Measurements from ENCODE around the gene SYNE2.
"Not testable (repeated sequence)": the region's sequence is repeated elsewhere in the genome, so short reads cannot be mapped to it uniquely, and the experiment has no call there.

The SYNE2 gene

DNA sequence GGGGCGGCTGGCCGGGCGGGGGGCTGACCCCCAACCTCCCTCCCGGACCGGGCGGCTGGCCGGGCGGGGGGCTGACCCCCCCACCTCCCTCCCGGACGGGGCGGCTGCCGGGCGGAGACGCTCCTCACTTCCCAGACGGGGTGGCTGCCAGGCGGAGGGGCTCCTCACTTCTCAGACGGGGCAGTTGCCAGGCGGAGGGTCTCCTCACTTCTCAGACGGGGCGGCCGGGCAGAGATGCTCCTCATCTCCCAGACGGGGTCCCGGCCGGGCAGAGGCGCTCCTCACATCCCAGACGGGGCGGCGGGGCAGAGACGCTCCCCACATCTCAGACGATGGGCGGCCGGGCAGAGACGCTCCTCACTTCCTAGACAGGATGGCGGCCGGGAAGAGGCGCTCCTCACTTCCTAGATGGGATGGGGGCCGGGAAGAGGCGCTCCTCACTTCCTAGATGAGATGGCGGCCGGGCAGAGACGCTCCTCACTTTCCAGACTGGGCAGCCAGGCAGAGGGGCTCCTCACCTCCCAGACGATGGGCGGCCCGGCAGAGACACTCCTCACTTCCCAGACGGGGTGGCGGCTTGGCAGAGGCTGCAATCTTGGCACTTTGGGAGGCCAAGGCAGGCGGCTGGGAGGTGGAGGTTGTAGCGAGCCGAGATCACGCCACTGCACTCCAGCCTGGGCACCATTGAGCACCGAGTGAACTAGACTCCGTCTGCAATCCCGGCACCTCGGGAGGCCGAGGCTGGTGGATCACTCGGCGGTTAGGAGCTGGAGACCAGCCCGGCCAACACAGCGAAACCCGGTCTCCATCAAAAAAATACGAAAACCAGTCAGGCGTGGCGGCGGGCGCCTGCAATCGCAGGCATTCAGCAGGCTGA is 185.3 kb downstream of the SYNE2 start:
- DNase-seq, result not testable (repeated sequence)

DNA sequence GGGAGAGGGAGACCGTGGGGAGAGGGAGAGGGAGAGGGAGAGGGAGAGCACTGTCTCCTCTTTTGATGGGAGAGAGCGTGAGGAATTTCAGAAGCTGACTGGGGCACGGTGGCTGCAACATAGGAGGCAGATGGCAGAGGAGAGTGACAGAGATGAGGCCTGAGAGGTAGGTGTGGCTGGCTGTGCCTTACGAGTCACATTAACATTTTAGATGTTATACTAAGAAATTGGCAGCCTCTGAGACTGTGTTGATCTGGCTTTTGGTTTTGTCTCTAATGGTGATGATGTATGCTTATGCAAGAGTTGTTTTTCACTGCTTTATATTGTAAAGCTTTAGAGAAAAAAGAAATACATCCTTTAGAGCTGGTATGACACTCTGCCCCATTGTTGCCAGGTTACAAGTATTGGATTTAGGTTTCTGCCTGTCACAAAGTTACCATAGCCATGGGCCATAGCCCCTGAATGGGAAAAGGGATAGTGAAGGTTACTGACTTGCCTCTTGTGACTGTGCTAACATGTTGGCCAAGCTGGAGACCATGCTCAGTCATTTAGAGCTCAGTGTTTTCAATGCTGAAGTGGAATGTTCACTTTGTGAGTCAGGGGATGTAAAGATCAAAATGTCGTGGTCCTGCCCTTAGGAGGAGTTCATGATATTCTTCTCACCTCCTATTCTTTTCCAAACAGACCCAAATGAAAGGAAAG is 186.2 kb downstream of the SYNE2 start:
- DNase-seq, result no peak

DNA sequence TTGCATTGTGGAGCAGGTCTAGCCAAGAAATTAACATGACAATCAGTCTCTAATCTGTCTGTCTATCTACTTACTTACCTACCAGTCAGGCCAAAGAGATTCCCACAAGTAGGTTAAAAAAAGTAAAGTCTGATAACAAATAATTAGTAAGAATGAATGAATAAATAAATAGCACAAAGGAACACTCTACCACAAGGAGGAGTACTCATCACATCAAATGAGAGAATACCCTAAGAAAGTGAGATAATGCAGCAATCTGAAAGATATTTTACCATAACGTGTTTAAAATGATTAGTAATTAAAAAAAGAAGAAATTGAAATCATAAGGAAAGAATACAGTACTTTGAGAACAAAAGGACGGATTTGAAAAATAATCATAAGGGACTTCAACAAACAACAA is 187.2 kb downstream of the SYNE2 start:
- DNase-seq, result no peak

DNA sequence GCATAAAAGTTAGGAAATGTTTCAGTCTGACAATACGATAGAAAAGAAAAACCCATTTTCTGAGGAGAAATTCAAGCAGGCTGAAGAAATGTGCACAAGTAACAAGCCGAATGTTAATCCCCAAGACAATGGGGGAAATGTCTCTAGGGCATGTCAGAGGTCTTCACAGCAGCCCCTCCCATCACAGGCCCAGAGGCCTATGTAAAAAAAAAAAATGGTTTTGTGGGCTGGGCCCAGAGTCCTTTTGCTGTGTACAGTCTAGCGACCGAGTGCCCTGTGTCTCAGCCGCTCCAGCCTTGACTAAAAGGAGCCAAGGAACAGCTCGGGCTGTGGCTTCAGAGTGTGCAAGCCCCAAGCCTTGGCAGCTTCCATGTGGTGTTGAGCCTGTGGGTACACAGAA is 190.5 kb downstream of the SYNE2 start:
- DNase-seq, result not testable (repeated sequence)

DNA sequence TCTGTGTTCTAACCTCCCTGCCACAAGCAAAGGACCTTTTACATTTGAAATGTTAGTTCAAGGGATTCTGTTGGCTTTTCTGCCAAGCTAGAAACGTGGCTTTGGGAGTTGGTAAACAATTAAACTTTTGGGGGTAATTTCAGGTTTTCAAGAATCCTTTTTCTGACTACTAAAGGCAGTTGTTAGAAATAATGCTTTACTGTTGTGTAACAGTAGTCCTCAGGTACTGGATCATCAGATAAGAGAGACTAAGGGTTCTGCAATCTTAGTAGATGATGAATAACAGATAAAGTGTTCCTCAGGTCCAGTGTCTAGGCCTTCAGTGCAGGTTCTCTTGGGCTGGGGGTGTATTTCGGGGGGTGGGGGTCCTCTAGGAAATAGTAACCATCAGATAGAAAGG is 192.3 kb downstream of the SYNE2 start:
- DNase-seq, result no peak

DNA sequence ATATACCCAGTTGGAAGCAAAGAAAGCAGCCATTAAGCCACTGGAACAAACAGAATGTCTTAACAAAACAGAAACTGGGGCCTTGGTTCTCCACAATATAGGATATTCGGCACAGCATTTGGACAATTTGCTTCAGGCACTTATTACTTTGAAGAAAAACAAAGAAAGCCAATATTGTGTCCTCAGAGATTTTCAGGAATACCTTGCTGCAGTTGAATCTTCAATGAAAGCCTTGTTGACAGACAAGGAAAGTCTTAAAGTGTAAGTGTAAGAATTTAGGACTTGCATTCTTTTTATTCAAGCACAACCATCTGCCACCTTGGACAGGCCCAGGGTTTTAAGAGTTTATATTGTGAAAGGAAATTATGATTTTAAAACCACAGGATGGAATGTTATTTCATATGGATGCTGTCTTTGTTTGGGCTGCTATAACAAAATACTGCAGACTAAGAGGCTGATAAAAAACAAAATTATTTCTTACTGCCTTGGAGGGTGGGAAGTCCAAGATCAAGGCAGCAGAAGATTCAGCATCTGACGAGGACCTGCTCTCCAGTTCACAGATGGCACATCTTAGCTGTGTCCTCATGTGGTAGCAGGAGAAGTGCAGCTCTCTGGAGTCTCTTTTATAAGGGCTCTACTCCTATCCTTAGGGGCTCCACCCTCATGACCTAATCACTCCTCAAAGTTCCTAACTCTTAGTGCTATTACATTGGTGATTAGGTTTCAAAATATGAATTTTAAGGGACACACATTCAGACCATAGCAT is 197.0 kb downstream of the SYNE2 start:
- DNase-seq, result no peak

DNA sequence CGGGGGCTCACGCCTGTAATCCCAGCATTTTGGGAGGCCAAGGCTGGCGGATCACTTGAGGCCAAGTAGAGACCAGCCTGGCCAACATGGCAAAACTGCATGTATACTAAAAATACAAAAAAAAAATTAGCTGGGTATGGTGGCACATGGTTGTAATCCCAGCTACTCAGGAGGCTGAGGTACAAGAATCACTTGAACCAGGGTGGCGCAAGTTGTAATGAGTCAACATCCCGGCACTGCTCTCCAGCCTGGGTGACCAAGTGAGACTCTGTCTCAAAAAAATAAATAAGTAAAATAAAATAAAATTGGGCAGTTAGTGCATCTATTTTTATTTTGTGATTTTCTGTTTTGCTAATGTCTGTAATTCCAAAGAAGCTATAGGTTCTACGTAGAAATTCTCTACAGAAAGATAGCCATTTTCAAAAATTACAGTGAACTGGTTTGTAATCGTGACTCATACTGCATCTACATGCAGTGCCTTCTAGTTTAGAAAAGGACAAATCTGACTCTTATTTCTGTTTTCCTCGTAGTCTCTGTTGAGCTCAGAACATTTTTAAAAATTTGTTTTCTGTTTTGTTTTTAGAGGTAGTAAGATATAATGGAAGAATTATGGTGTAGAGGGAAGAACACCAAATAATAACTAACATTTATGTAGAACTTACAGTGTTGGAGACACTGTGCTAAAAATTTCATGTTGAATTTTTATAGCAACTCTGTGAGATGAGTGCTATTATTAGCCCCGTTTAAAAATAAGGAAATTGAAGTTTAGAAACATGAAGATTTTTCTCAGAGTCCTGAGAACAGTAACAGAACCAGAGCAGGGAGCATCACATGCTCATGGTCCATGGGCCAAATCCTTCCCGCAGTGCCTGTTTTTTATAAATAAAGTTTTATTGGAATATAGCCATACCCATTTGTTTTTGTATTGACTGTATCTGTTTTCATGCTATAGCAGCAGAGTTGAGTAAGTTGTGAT is 201.2 kb downstream of the SYNE2 start:
- DNase-seq, result no peak

DNA sequence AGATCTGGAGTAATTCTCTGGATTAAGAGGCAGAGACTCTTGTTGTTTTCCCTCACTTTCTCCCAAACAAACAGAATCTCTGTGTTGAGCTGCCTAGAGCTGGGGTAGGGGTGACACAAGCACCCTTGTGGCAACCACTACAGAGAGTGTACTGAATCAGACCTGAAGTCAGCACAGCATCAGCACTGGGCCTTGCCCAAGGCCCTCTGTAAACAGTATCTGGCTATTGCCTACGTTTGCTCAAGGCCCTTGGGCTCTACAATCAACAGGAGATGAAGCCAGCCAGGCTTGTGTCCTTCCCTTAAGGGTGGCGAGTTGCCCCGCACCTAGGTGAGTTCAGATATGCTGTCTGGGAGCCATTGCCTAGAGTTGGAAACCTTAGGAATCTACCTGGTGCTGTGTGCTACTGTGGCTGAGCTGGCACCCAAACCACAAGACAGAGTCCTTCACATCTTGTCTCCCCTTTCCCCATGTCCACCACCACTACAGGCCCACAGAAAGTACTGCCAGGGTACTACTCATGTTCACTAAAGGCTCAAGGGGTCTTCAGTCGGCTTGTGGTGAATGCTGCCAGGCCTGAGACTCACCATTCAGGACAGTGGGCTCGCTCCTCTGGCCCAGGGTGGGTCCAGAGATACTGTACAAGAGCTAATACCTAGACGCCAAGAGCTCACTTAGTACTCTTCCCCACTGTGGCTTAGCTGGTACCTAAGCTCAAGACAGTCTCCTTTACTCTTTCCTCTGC is 206.8 kb downstream of the SYNE2 start:
- DNase-seq, result no peak

DNA sequence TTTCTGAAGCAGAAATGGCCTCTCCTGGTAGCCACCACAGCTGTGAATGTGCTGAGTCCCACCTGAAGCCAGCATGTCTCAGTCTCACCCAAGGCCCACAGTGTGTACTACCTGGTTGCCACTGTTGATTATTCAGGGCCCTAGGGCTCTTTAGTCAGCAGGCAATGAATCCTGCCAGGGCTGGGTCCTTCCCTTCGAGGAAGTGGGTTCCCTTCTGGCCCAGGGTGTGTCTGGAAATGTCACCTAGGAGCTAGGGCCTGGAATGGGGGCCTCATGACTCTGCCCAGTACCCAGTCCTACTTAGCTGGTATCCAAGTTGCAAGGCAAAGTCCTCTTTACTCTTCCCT is 207.4 kb downstream of the SYNE2 start:
- DNase-seq, result no peak

DNA sequence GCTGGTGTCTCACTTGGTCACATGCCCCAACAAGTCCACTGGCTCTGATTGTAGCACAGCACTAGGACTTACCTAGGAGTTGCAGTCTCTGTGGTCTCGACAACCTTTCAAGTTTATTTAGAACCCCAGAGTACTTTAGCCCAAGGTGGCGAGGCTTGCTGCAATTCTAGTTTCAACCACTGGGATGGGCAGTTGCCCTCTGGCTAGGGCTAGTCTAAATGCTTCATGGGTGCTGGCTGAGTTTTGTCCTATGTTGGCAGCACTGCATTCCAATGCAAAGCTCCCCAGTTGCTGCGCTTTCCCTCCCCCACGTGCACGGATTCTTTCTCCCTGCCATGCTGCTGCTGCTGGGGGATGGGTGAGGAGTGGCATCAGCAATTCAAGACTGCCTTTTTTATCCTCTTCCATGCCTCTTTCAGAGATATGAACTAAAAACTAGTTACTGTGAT is 207.9 kb downstream of the SYNE2 start:
- no peak for DNase-seq

DNA sequence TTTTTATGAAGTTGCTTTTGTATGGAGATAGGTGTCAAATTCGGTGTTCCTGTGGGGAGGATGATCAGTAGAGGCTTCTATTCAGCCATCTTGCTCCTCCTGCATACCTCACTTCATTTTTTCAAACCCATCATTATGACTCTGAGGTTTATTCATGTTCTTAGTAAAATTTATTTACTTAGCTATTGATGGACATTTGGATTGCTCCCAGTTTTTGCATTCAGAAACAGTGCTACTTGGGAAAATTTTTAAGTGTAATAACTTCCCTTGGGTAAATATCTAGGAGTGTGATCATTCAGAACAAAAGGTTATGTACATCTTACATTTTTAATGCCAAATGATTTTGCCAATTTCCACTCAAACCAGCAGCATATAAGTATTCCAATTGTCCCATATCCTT is 208.3 kb downstream of the SYNE2 start:
- no peak for DNase-seq

DNA sequence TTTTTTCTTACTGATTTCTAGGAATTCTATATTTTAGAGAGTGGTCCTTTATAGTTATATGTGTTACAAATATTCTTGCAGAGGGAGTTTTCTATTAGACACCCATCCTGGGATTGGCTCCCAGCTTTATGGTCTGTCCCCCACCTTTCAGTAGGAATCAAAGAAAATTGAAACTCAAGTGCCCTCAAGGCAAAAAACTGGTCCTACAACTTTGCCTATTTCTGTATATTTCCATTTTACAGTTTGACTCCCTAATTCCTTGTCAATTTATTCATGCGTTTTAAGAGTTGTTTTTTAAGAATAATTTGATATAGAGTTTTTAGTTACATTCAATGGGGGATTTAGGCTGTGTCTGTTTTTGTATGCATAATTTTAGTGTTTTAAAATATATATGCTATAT is 208.9 kb downstream of the SYNE2 start:
- DNase-seq, result no peak

DNA sequence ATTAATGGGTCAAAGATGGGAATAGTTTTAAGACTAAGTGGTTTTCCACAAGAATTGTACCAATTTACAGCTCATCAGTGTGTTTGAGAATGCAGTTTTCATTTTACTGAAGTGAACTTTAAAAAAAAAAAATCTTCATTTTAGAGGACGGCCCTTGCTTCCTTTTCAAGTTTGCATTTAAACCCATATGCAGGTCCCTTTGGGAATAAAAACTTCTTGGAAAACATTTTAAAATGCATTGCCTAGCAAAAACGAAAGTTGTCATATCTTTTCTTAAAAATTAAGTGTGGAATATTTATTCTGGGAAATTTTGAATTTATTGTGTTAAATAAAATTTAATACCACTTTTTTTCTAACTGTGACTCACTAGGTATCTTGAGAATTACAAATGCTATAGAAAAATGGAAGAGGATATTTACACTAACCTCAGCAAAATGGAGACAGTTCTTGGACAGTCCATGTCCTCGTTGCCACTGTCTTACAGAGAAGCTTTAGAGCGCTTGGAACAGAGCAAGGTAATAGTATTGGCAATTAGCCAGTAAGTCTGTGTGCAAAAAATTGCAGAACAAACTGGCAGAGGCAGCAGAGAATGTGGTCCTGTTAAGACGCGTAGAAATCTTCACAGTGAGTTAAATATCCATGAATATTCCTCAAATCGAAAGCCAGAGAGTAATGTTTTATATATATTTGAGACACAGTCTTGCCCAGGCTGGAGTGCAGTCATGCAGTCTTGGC is 209.7 kb downstream of the SYNE2 start:
- DNase-seq, result no peak

DNA sequence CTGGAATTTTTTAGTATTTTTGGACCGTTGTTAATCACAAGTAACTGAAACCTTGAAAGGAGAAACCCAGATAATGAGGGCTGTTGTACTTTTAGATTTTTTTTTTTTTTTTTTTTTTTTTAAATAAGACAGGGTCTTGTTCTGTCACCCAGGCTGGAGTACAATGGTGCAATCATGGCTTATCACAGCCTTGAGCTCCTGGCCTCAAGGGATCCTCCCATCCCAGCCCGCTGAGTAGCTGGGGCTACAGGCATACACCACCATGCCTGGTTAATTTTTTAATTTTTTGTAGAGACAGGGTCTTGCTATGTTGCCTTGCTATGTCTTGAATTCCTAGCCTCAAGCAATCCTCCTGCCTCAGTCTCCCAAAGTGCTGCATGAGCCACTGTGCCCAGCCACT is 211.6 kb downstream of the SYNE2 start:
- DNase-seq, result no peak

DNA sequence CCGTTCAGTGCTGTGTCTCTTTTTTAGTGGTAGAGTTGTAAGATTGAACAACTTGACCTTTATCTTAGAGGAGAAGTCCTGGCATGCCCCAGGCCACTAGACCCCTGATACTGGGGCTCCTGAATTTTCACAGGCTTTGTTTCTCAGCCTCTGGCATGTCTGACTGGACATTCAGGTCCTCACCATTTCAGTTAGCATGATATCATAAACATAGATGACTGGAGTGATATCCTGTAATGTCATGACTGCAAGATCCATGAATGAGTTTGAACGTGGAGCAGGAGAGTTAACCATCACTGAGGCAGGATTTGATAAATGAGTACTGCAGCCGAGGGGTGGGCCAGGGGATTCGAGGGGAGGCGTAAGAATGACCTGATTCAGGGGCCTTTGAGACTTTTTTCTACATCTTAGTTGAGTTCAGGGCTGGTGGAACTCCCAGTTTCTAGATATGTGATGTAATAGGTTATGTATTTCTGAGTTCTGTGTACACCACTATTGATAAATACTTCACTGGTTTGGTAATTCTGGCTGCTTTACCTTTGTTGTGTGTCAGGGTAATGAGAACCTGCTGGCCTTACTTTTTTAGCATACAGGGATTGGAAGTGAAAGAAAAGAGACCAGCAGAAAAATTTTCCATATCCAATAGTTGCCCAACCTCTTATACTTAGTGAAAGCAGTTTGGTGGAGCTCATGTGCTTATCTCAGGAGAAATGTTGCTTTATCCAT is 217.0 kb downstream of the SYNE2 start:
- DNase-seq, result no peak

DNA sequence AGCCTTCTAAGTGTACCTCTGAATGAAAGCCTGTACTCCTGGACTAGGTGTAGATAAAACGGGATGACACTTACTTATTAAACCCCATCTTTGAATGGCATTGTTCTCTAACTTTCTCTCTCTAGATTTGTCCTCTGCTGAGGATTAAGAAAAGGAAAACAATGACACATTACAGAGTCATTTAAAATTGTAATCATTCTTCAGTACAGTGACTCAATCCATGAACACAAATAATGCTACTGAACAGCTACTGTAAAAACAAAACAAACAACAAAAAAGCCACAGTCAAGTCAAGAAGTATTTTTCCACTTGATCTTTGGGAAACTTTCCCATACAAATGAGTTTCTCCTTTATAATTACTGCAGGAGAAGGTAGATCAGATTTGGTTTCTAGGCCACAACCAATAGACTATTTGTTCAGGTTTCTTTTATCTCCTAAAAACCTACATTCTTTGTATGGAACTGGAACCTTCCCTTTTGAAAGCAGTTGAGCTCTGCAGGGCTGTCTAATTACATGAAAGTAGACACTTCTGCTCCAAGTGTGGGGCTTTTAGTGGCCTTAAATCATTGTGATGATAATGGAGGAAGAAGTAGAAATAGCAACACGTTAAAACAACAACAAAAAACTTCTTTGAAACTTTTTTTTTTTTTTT is 222.3 kb downstream of the SYNE2 start:
- no peak for DNase-seq

DNA sequence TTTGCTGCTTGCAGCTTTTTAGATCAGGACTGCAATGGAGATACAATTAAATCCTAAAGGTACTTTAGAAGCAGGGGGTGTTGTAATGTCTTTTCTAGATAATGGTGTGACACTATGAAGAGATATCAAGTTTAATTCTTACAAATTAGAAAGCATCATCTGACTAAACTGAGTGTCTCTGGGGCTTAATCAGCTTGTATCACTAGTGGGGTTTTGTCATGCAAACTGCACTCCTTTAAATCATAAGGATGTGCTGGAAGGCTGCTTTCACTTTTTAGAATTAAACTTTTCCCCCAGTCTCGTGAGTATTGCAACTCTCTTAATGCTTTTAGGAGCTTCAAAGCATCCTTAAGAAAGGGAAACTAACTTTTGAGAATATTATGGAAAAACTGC is 222.8 kb downstream of the SYNE2 start:
- no peak for DNase-seq

DNA sequence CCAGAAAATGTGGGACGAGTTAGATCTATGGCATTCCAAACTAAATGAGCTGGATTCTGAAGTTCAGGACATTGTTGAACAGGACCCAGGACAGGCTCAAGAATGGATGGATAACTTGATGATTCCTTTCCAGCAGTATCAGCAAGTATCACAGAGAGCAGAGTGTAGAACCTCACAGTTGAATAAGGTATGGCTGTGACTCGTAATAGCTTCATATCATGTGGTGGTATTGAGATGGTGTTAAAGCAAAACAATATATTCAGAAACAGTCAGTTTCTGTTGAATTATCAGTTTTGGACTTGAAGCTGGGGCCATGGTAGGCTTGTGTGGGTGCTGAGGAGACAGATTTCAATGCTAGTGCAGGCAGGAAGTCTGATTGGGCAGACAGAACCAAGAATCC is 227.6 kb downstream of the SYNE2 start:
- no peak for DNase-seq

DNA sequence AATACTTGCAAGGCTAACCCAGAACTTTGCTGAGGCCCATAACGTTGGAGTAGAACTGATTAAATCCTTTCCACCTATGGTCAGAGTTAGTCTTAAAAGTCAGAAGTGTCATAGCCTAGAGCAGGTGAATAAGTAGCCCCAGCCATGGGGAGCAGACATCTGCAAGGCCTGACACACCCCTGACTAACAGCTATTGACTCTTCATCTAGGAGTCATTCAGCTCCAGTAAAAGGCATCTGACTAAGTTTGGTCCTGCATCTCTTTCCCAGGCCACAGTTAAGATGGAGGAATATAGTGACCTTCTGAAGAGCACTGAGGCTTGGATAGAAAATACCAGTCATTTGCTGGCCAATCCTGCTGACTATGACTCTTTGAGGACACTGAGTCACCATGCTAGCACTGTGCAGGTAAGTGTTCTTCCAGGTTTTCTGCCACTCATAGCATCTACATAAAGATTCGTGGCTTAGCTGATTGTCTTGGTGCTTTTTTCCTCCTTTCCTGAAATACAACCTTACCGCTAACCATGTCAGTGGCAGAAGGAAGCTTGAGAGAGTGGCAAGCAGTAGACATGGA is 228.5 kb downstream of the SYNE2 start:
- no peak for DNase-seq
